Neural cell (in vitro differentiated cells): ENCODE results near the gene HEATR5B. TPM values are rescaled to one million over a fixed set of nuclear protein-coding genes. Genes with fewer than 3 reads are reported as not detected.

Source experiments
- H2AFZ ChIP-seq: fragments of 200-600, 300-800 bp; sonication (generic), shearing (Covaris generic); 2 replicates; pipeline ENCODE4 v1.6.0; 2014; ENCODE audit warnings: low read depth, mild to moderate bottlenecking, antibody characterized with exemption, low read length, moderate library complexity
- H3F3A ChIP-seq: fragments of 200-600 bp; shearing (Covaris generic); 2 replicates; pipeline ENCODE4 v1.6.1; 2016; ENCODE audit warnings: mild to moderate bottlenecking, moderate library complexity, mixed read lengths, antibody characterized with exemption, low read length; ENCODE audit not compliant: insufficient read depth, poor library complexity, severe bottlenecking
- H3K27ac ChIP-seq: fragments of 200-600, 300-800 bp; sonication (generic), shearing (Covaris generic); 2 replicates; pipeline ENCODE4 v1.5.1; 2014; ENCODE audit warnings: mild to moderate bottlenecking, low read length, moderate library complexity
- H3K27me3 ChIP-seq: fragments of 300-800, 200-600 bp; sonication (generic), shearing (Covaris generic); 2 replicates; pipeline ENCODE4 v1.6.0; 2014; ENCODE audit warnings: mild to moderate bottlenecking, low read depth, low read length, moderate library complexity; ENCODE audit not compliant: insufficient read depth
- H3K36me3 ChIP-seq: fragments of 300-800, 200-600 bp; sonication (generic), shearing (Covaris generic); 2 replicates; pipeline ENCODE4 v1.5.1; 2014; ENCODE audit warnings: mild to moderate bottlenecking, antibody characterized with exemption, low read length, moderate library complexity; ENCODE audit not compliant: insufficient read depth
- H3K4me2 ChIP-seq: fragments of 300-800, 200-600 bp; sonication (generic), shearing (Covaris generic); 2 replicates; pipeline ENCODE4 v1.6.0; 2014; ENCODE audit warnings: mild to moderate bottlenecking, low read length
- H3K4me3 ChIP-seq: fragments of 300-800, 200-600 bp; sonication (generic), shearing (Covaris generic); 2 replicates; pipeline ENCODE4 v1.5.1; 2014; ENCODE audit warnings: mild to moderate bottlenecking, low read length, moderate library complexity
- H3K79me2 ChIP-seq: fragments of 200-600 bp; shearing (Covaris generic); replicated peaks from 2 replicates; pipeline ENCODE4 v1.6.0; 2014; ENCODE audit warnings: mild to moderate bottlenecking, low read length, moderate library complexity; ENCODE audit not compliant: insufficient read depth
- H3K9ac ChIP-seq: fragments of 300-800, 200-600 bp; sonication (generic), shearing (Covaris generic); 2 replicates; pipeline ENCODE4 v1.6.1; 2016; ENCODE audit warnings: mild to moderate bottlenecking, low read length, mixed read lengths
- H3K9me2 ChIP-seq: fragments of 200-600 bp; shearing (Covaris generic); 2 replicates; pipeline ENCODE4 v1.6.1; 2016; ENCODE audit warnings: mild to moderate bottlenecking, low read length, mixed read lengths; ENCODE audit not compliant: insufficient read depth
- H3K9me3 ChIP-seq: fragments of 200-600, 300-800 bp; sonication (generic), shearing (Covaris generic); 2 replicates; pipeline ENCODE4 v1.6.1; 2016; ENCODE audit warnings: mild to moderate bottlenecking, mixed run types, low read length, moderate library complexity, mixed read lengths
- H4K20me1 ChIP-seq: fragments of 200-600 bp; shearing (Covaris generic); 2 replicates; pipeline ENCODE4 v1.6.1; 2016; ENCODE audit warnings: mild to moderate bottlenecking, mixed run types; ENCODE audit not compliant: insufficient read depth
- EP300 ChIP-seq: fragments of 450-650 bp; conservative IDR thresholded peaks from 2 replicates; pipeline ENCODE4 v1.6.1; 2014; ENCODE audit warnings: antibody characterized with exemption, mild to moderate bottlenecking, moderate library complexity; ENCODE audit not compliant: poor library complexity, severe bottlenecking
- EZH2 ChIP-seq: fragments of 200-600, 300-800 bp; shearing (Covaris generic), sonication (generic); IDR thresholded peaks from 2 replicates; pipeline ENCODE4 v1.6.1; 2014; ENCODE audit warnings: antibody characterized with exemption, low read length, borderline replicate concordance, mild to moderate bottlenecking; ENCODE audit not compliant: insufficient read depth, poor library complexity, severe bottlenecking
- MXI1 ChIP-seq: fragments of 450-650 bp; conservative IDR thresholded peaks from 2 replicates; pipeline ENCODE4 v1.6.1; 2014; ENCODE audit warnings: antibody characterized with exemption, mild to moderate bottlenecking; ENCODE audit not compliant: poor library complexity, severe bottlenecking
- POLR2AphosphoS5 ChIP-seq: IDR thresholded peaks from 2 replicates; pipeline ENCODE4 v1.6.1; 2012
- RAD21 ChIP-seq: fragments of 450-650 bp; conservative IDR thresholded peaks from 2 replicates; pipeline ENCODE4 v1.6.1; 2014; ENCODE audit warnings: antibody characterized with exemption, mild to moderate bottlenecking, moderate library complexity
- SMC3 ChIP-seq: fragments of 450-650 bp; conservative IDR thresholded peaks from 2 replicates; pipeline ENCODE4 v1.6.1; 2014; ENCODE audit warnings: antibody characterized with exemption, mild to moderate bottlenecking, moderate library complexity; ENCODE audit not compliant: poor library complexity
- TAF1 ChIP-seq: IDR thresholded peaks from 2 replicates; pipeline ENCODE4 v1.6.1; 2012; ENCODE audit warnings: low read depth
- polyA plus RNA-seq: library from polyadenylated mRNA; depleted of rRNA; stranded (reverse); fragments of >200 nt; gene quantifications from 2 replicates; pipeline ENCODE4 v1.2.3, GENCODE V29; 2014
- TF ChIP-seq, protein P1 (sequence below): fragments of 450-650 bp; IDR thresholded peaks from 2 replicates; pipeline ENCODE4 v1.5.1; 2014; ENCODE audit warnings: antibody characterized with exemption, mild to moderate bottlenecking, moderate library complexity; ENCODE audit not compliant: poor library complexity, severe bottlenecking
- TF ChIP-seq, protein P2 (sequence below): IDR thresholded peaks from 2 replicates; pipeline ENCODE4 v1.6.1; 2012; ENCODE audit warnings: borderline replicate concordance

The HEATR5B gene
- polyA plus RNA-seq, 1 donor from 2014 or later: 46.0 TPM

DNA sequence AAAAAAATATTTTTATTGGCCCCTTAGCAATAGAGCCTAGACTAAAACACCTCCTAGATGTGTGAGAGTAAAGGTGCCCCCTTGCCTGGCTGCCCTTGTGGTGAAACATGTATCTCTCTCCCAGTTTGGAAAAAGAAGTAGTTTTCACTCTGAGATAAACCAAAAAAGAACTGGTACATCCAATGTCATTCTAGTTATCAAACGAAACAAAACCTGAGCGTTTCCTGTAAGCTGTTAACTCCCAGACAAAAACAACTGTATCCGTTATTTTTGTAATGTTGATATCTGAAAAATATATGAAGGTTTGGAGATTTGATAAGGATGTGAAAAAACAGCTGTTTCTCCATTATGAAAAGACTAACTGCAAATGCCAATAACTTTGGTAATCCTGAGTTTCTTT, 24.3 kb downstream of the HEATR5B start:
- no peaks in the 10 kb centered on the region for H3K9me3 ChIP-seq
- TF ChIP-seq, protein P1, sequence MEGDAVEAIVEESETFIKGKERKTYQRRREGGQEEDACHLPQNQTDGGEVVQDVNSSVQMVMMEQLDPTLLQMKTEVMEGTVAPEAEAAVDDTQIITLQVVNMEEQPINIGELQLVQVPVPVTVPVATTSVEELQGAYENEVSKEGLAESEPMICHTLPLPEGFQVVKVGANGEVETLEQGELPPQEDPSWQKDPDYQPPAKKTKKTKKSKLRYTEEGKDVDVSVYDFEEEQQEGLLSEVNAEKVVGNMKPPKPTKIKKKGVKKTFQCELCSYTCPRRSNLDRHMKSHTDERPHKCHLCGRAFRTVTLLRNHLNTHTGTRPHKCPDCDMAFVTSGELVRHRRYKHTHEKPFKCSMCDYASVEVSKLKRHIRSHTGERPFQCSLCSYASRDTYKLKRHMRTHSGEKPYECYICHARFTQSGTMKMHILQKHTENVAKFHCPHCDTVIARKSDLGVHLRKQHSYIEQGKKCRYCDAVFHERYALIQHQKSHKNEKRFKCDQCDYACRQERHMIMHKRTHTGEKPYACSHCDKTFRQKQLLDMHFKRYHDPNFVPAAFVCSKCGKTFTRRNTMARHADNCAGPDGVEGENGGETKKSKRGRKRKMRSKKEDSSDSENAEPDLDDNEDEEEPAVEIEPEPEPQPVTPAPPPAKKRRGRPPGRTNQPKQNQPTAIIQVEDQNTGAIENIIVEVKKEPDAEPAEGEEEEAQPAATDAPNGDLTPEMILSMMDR: no peak
- TF ChIP-seq TAF1 (no peak), EZH2 (no peak), EP300 (no peak), MXI1 (no peak), RAD21 (no peak), SMC3 (no peak), POLR2AphosphoS5 (no peak)
- TF ChIP-seq, protein P2, sequence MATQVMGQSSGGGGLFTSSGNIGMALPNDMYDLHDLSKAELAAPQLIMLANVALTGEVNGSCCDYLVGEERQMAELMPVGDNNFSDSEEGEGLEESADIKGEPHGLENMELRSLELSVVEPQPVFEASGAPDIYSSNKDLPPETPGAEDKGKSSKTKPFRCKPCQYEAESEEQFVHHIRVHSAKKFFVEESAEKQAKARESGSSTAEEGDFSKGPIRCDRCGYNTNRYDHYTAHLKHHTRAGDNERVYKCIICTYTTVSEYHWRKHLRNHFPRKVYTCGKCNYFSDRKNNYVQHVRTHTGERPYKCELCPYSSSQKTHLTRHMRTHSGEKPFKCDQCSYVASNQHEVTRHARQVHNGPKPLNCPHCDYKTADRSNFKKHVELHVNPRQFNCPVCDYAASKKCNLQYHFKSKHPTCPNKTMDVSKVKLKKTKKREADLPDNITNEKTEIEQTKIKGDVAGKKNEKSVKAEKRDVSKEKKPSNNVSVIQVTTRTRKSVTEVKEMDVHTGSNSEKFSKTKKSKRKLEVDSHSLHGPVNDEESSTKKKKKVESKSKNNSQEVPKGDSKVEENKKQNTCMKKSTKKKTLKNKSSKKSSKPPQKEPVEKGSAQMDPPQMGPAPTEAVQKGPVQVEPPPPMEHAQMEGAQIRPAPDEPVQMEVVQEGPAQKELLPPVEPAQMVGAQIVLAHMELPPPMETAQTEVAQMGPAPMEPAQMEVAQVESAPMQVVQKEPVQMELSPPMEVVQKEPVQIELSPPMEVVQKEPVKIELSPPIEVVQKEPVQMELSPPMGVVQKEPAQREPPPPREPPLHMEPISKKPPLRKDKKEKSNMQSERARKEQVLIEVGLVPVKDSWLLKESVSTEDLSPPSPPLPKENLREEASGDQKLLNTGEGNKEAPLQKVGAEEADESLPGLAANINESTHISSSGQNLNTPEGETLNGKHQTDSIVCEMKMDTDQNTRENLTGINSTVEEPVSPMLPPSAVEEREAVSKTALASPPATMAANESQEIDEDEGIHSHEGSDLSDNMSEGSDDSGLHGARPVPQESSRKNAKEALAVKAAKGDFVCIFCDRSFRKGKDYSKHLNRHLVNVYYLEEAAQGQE: no peak
- H3K9ac ChIP-seq: no peak overlapping the region
- H3K4me2 ChIP-seq: no peak overlapping the region
- no peak overlapping the region for H2AFZ ChIP-seq
- H3K9me2 ChIP-seq: no peaks in the 10 kb centered on the region
- no peak overlapping the region for H3K4me3 ChIP-seq
- no peak overlapping the region for H3K27ac ChIP-seq
- no peaks in the 10 kb centered on the region for H4K20me1 ChIP-seq
- H3K79me2 ChIP-seq: no peaks in the 10 kb centered on the region
- peaks cover 15% of the 10 kb centered on the region for H3K36me3 ChIP-seq
- no peaks in the 10 kb centered on the region for H3K27me3 ChIP-seq
- H3F3A ChIP-seq: no peaks in the 10 kb centered on the region

DNA sequence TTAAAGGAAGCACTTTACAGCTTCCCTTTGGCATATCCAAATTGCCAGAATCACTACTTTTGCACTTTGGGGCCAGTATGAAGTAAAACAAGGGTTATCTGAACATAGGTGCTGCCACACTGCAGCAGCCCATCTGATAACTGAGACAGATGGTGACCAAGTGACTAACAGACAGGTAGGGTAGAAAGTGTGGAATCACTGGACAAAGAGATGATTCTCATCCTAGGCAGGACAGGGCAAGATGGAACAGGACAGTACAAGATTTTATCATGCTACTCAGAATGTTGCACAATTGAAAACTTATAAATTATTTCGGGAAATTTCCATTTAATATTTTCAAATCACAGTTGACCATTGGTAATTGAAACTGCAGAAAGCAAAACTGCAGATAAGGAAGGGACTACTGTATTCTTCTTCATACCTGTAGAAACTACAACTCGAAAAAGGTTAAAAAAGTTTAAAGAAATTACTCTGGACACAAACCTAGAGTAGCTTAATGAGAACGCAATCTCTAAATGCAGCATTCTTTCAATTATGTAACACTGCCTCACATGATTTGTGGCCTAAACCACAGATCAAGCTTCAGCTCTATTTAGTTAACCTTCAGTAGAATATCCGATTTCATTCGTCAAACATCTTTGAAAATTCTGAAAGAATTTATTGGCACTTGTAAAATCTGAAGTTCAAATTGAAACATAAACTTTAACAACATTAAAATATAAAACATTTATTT, 31.4 kb downstream of the HEATR5B start:
- Histone ChIP-seq H4K20me1 (no peaks in the 10 kb centered on the region), H3K9me2 (no peaks in the 10 kb centered on the region), H3K27me3 (no peaks in the 10 kb centered on the region), H3K9ac (no peak overlapping the region), H3K4me2 (no peak overlapping the region), H3K9me3 (no peaks in the 10 kb centered on the region), H3K36me3 (peaks cover 6% of the 10 kb centered on the region), H2AFZ (no peak overlapping the region), H3K27ac (no peak overlapping the region), H3K4me3 (no peak overlapping the region), H3F3A (no peaks in the 10 kb centered on the region), H3K79me2 (no peaks in the 10 kb centered on the region)
- TF ChIP-seq EP300 (no peak), SMC3 (no peak), TAF1 (no peak)
- TF ChIP-seq, protein P1: no peak
